Upper lobe of right lung (tissue), 1 donor: ENCODE data around the gene NLGN1. TPM values are rescaled to one million over a fixed set of nuclear protein-coding genes. Genes with fewer than 3 reads are reported as not detected.

ENCODE experiments used
- ATAC-seq: fragments of 200-7000 bp; cut with Tn5 transposase; one replicate; pipeline ENCODE4 v1.9.1; 2020; ENCODE audit warnings: mild to moderate bottlenecking, moderate library complexity
- DNase-seq: peaks from one replicate; pipeline ENCODE4 v3.0.0-alpha.2; 2020
- H3K27ac ChIP-seq: fragments of 200-600 bp; one replicate; pipeline ENCODE4 v1.8.0; 2022
- H3K27me3 ChIP-seq: fragments of 200-600 bp; one replicate; pipeline ENCODE4 v1.8.0; 2022; ENCODE audit warnings: mild to moderate bottlenecking
- H3K36me3 ChIP-seq: fragments of 200-600 bp; one replicate; pipeline ENCODE4 v1.8.0; 2022
- H3K4me1 ChIP-seq: fragments of 200-600 bp; one replicate; pipeline ENCODE4 v1.8.0; 2022
- H3K4me3 ChIP-seq: fragments of 200-600 bp; one replicate; pipeline ENCODE4 v1.8.0; 2022; ENCODE audit warnings: mild to moderate bottlenecking
- H3K9me3 ChIP-seq: fragments of 200-600 bp; one replicate; pipeline ENCODE4 v1.8.0; 2022
- intact Hi-C: fragments of 100-400 bp; cut with DNase I; formaldehyde crosslinking; loops from one replicate; pipeline ENCODE4 v1.11.0; 2022
- total RNA-seq: library from RNA; stranded (reverse); fragmentation: NEBNext Ultra II Directional; extraction: Animal tissue kit (Norgen Biotek cat#: 25700); gene quantifications from one replicate; pipeline ENCODE4 v1.2.1, GENCODE V29; 2021
- TF ChIP-seq, protein P1 (sequence below): fragments of 200-600 bp; IDR thresholded peaks from one replicate; pipeline ENCODE4 v1.8.0; 2022; ENCODE audit warnings: antibody characterized with exemption
- donor health status: DM: no; HTN: yes; CAD: no; lungs with severe emphysema.

NLGN1 gene
- total RNA-seq, 1 donor from 2014 or later = 3.3 TPM

GRCh38 chr3:173796405-173796804, 398.9 kb downstream of the NLGN1 start:
- TF ChIP-seq, protein P1, sequence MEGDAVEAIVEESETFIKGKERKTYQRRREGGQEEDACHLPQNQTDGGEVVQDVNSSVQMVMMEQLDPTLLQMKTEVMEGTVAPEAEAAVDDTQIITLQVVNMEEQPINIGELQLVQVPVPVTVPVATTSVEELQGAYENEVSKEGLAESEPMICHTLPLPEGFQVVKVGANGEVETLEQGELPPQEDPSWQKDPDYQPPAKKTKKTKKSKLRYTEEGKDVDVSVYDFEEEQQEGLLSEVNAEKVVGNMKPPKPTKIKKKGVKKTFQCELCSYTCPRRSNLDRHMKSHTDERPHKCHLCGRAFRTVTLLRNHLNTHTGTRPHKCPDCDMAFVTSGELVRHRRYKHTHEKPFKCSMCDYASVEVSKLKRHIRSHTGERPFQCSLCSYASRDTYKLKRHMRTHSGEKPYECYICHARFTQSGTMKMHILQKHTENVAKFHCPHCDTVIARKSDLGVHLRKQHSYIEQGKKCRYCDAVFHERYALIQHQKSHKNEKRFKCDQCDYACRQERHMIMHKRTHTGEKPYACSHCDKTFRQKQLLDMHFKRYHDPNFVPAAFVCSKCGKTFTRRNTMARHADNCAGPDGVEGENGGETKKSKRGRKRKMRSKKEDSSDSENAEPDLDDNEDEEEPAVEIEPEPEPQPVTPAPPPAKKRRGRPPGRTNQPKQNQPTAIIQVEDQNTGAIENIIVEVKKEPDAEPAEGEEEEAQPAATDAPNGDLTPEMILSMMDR = no peak
- ATAC-seq = no peak
- Histone ChIP-seq H3K27ac (no peak overlapping the region), H3K4me3 (no peak overlapping the region), H3K36me3 (no peaks in the 10 kb centered on the region), H3K9me3 (no peaks in the 10 kb centered on the region), H3K4me1 (no peaks in the 10 kb centered on the region), H3K27me3 (no peaks in the 10 kb centered on the region)
- no peak for DNase-seq
- intact Hi-C loops = no loop called here

GRCh38 chr3:173796890-173797289, 399.3 kb downstream of the NLGN1 start:
- intact Hi-C loops = no loop called here

GRCh38 chr3:173799060-173799816, 401.7 kb downstream of the NLGN1 start:
- H3K4me3 ChIP-seq = no peak overlapping the region
- TF ChIP-seq, protein P1 = no peak
- H3K27me3 ChIP-seq = no peaks in the 10 kb centered on the region
- intact Hi-C loops = no loop called here
- no peaks in the 10 kb centered on the region for H3K9me3 ChIP-seq
- ATAC-seq (no peak), DNase-seq (no peak)
- no peaks in the 10 kb centered on the region for H3K36me3 ChIP-seq
- H3K4me1 ChIP-seq = no peaks in the 10 kb centered on the region
- H3K27ac ChIP-seq = no peak overlapping the region

More at GRCh38 chr3:173796890-173797289, 399.3 kb downstream of the NLGN1 start:
- Histone ChIP-seq H3K36me3 (no peaks in the 10 kb centered on the region), H3K9me3 (no peaks in the 10 kb centered on the region), H3K27ac (no peak overlapping the region), H3K4me3 (no peak overlapping the region), H3K27me3 (no peaks in the 10 kb centered on the region), H3K4me1 (no peaks in the 10 kb centered on the region)
- no peak for DNase-seq
- TF ChIP-seq, protein P1 = no peak
- no peak for ATAC-seq

DNA sequence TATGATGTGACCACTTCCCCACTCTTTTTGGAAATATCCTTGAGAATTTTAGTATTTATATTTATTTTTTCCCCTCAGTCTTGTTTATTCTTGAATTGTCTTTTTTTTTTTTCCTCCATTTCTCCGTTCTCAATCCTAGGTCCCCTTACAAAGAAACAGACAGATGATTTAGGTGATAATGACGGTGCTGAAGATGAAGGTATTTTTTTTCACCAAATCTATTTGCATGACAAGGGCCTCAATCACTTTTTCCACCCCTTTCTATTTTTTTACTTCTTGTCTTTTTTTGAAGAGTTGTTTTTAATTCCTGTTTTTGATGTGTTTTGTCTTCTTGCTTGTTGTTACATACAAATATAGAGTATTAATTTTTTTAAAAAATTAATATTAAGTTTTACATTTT, 402.6 kb downstream of the NLGN1 start:
- no peak overlapping the region for H3K27ac ChIP-seq
- H3K27me3 ChIP-seq = no peaks in the 10 kb centered on the region
- H3K4me1 ChIP-seq = no peaks in the 10 kb centered on the region
- H3K9me3 ChIP-seq = no peaks in the 10 kb centered on the region
- TF ChIP-seq, protein P1 = no peak
- ATAC-seq (no peak), DNase-seq (no peak)
- H3K36me3 ChIP-seq = no peaks in the 10 kb centered on the region
- no peak overlapping the region for H3K4me3 ChIP-seq
- intact Hi-C loops = no loop called here

DNA sequence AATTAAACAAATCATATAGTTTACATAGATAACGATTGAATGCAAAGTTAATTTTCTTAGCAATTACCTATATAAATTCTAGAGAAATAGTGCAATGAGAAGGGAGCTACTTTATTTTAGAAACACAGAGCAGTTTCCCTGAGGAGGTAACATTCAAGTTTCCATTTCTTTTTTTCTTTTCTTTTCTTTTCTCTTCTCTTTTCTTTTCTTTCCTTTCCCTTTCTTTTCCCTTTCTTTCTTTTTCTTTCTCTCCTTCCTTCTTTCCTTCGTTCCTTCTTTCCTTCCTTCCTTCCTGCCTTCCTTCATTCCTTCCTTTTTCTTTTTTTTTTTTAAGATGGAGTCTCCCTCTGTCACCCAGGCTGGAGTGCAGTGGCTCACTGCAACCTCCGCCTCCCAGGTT, 417.3 kb downstream of the NLGN1 start:
- Histone ChIP-seq H3K9me3 (no peaks in the 10 kb centered on the region), H3K4me3 (no peak overlapping the region), H3K27ac (no peak overlapping the region), H3K36me3 (no peaks in the 10 kb centered on the region), H3K4me1 (no peaks in the 10 kb centered on the region), H3K27me3 (no peaks in the 10 kb centered on the region)
- DNase-seq = no peak
- TF ChIP-seq, protein P1 = no peak
- intact Hi-C loops = no loop called here
- no peak for ATAC-seq

GRCh38 chr3:173819368-173819767, 421.8 kb downstream of the NLGN1 start:
- no peak for DNase-seq
- H3K4me1 ChIP-seq = no peaks in the 10 kb centered on the region
- TF ChIP-seq, protein P1 = no peak
- H3K27me3 ChIP-seq = no peaks in the 10 kb centered on the region
- no peak for ATAC-seq
- H3K4me3 ChIP-seq = no peak overlapping the region
- no peak overlapping the region for H3K27ac ChIP-seq
- H3K9me3 ChIP-seq = no peaks in the 10 kb centered on the region
- H3K36me3 ChIP-seq = no peaks in the 10 kb centered on the region
- intact Hi-C loops = no loop called here
